Lung (tissue), 12 donors: ENCODE measurements around the gene SLC18A3. TPM values are rescaled to one million over a fixed set of nuclear protein-coding genes. Genes with fewer than 3 reads are reported as not detected.
A peak's percentile ranks its signal among the peaks of the same experiment; 100 is the strongest.

ENCODE experiments used
- ATAC-seq: fragments of 200-7000 bp; cut with Tn5 transposase; one replicate; pipeline ENCODE4 v1.9.1; 2020; ENCODE audit warnings: moderate number of reproducible peaks; ENCODE audit not compliant: insufficient read depth, low FRiP score
- DNase-seq, 3 donors: peaks; one replicate each; pipeline ENCODE4 v3.0.0-alpha.2; 2013 to 2017
- H3K27ac ChIP-seq, 2 donors: one replicate each; pipeline ENCODE4 v1.5.1; 2013; ENCODE audit warnings: mild to moderate bottlenecking in 2 of 2, moderate library complexity in 2 of 2, control low read depth in 1 of 2, inconsistent platforms in 1 of 2, low read depth in 1 of 2, low read length in 1 of 2
- H3K27me3 ChIP-seq, 3 donors: one replicate each; pipeline ENCODE4 v1.5.1; 2013; ENCODE audit warnings: low read length in 2 of 3; ENCODE audit not compliant: control insufficient read depth in 3 of 3, insufficient read depth in 3 of 3
- H3K36me3 ChIP-seq, 4 donors: one replicate each; pipeline ENCODE4 v1.5.1; 2013; ENCODE audit warnings: low read length in 4 of 4, mild to moderate bottlenecking in 1 of 4, moderate library complexity in 1 of 4; ENCODE audit not compliant: control insufficient read depth in 4 of 4, insufficient read depth in 4 of 4
- H3K4me1 ChIP-seq, 5 donors: one replicate each; pipeline ENCODE4 v1.5.1; 2013; ENCODE audit warnings: low read length in 5 of 5, mild to moderate bottlenecking in 2 of 5, moderate library complexity in 1 of 5; ENCODE audit not compliant: control insufficient read depth in 5 of 5, insufficient read depth in 5 of 5
- H3K4me3 ChIP-seq: one replicate; pipeline ENCODE4 v1.5.1; 2013; ENCODE audit warnings: mild to moderate bottlenecking, control low read depth, moderate library complexity
- H3K9ac ChIP-seq, 2 donors: one replicate each; pipeline ENCODE4 v1.5.1; 2013; ENCODE audit warnings: low read length in 2 of 2, control low read depth in 1 of 2; ENCODE audit not compliant: insufficient read depth in 1 of 2
- H3K9me3 ChIP-seq, 4 donors: one replicate each; pipeline ENCODE4 v1.5.1; 2013; ENCODE audit warnings: low read length in 3 of 4, mild to moderate bottlenecking in 1 of 4, moderate library complexity in 1 of 4; ENCODE audit not compliant: control insufficient read depth in 4 of 4, insufficient read depth in 3 of 4
- CTCF ChIP-seq: IDR thresholded peaks from 2 replicates; pipeline ENCODE4 v1.5.1; 2012; ENCODE audit warnings: mild to moderate bottlenecking; ENCODE audit errors: control extremely low read depth, extremely low read depth
- WGBS, 2 donors: extraction: QIAGEN DNeasy Blood & Tissue Kit; methylation state at CpG; one replicate each; pipeline ENCODE4 v1.1.7; 2013; 5-methylcytosine and 5-hydroxymethylcytosine counted together
- polyA plus RNA-seq, 2 donors: library from polyadenylated mRNA; stranded (reverse); fragments of 200-250 nt; gene quantifications; one replicate each; pipeline ENCODE4 v1.2.1, GENCODE V29; 2013
- total RNA-seq, 2 donors: library from RNA; depleted of rRNA in 1 of 2; stranded (reverse); fragments of >200 nt in 1 of 2; gene quantifications; one replicate each; pipeline ENCODE4 v1.2.1, GENCODE V29; 2014 to 2021
- donor health status: control.
- donor health status: control.
- donor health status: Bipolar disorder and iron deficiency.
- donor health status: healthy.
- donor health status: DM: yes; HTN: yes; CAD: no.

The SLC18A3 gene
- total and polyA plus RNA-seq, 4 donors: not detected

- H3K27me3 ChIP-seq: no peaks in the 10 kb centered on the region
- H3K9me3 ChIP-seq: peaks cover 0 to 2% (median 0%) of the 10 kb centered on the region in 4 donors
- no peak for ATAC-seq
- WGBS, 2 donors: 16 to 19% methylated on average over 17 of the region's 17 CpGs
- H3K4me1 ChIP-seq: no peaks in the 10 kb centered on the region
- peak in 1 of 3 donors; percentile 7 for DNase-seq
- no peak overlapping the region for H3K27ac ChIP-seq
- H3K4me3 ChIP-seq: no peak overlapping the region
- no peaks in the 10 kb centered on the region for H3K36me3 ChIP-seq
- no peak overlapping the region for H3K9ac ChIP-seq
- TF ChIP-seq CTCF: no peak
These were observed 39.2 kb downstream of the SLC18A3 start for GRCh38 chr10:49649294-49649693.

GRCh38 chr10:49649936-49650723 is 40.0 kb downstream of the SLC18A3 start:
- no peaks in the 10 kb centered on the region for H3K36me3 ChIP-seq
- H3K4me1 ChIP-seq: no peaks in the 10 kb centered on the region
- DNase-seq (no peak), ATAC-seq (no peak)
- no peak for TF ChIP-seq CTCF
- H3K9me3 ChIP-seq: peaks cover 0 to 2% (median 0%) of the 10 kb centered on the region in 4 donors
- no peak overlapping the region for H3K9ac ChIP-seq
- no peak overlapping the region for H3K27ac ChIP-seq
- H3K27me3 ChIP-seq: no peaks in the 10 kb centered on the region
- no peak overlapping the region for H3K4me3 ChIP-seq
- 61 to 72% methylated on average over 8 of the region's 8 CpGs for WGBS, 2 donors

- ATAC-seq: no peak
- 90 to 100% methylated on average over 1 of the region's 1 CpG for WGBS, 2 donors
- H3K4me3 ChIP-seq: no peak overlapping the region
- H3K27ac ChIP-seq: no peak overlapping the region
- no peak overlapping the region for H3K9ac ChIP-seq
- TF ChIP-seq CTCF: no peak
- H3K27me3 ChIP-seq: no peaks in the 10 kb centered on the region
- peaks cover 0 to 2% (median 0%) of the 10 kb centered on the region in 4 donors for H3K9me3 ChIP-seq
- DNase-seq: no peak
- H3K4me1 ChIP-seq: no peaks in the 10 kb centered on the region
- no peaks in the 10 kb centered on the region for H3K36me3 ChIP-seq
These were observed 40.6 kb downstream of the SLC18A3 start for GRCh38 chr10:49650724-49651034.
